Measurements from ENCODE around the gene GBF1.

GBF1 gene

DNA sequence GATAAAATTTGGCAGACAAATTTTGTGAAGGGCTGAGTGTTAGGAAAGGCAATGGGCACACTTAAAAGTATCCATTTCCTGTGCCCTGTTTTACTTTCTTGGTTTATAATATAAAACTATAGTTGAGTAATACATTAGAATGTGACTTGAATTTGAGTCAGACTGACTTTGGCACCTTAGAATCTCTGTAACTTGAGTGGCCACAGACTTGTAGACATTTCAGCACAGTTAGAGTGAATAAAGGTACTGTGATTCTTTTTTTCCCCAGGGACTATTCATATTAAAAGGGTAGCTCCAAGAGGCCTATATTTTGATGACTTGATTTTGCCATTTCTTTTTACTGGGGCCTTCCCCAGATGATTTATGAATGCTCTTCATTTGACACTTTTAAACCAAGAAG lies 22.4 kb downstream of the GBF1 start:
- no peak overlapping the region for H3K4me3 ChIP-seq (ENCODE audit: low read depth, low read length)
- no peak for DNase-seq (ENCODE audit: low read depth)

DNA sequence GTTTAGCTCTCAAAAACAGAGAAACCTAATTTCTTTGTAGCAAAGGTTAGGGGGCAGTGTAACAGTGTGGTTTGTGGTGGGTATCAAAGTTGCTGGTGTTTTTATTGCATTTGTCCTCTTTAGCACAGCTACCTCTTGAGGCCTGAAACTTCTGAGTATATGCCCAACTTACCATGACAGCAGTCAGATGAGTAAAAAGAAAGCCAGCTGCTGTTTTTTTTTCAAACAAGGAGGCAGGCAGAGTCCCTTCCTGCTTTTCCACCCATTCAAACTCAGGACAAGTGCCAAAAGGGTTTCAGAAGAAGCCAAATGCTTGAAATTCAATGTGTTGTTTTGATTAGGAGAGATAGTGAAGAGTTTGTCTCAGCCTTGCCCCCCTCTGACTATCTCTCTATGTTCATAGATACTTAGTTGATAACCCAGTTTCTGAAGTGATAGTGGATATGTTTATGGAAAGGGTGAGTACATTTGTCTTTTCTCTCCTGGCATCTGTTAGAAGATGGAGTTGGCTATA lies 23.1 kb downstream of the GBF1 start:
- TF ChIP-seq, protein P1, sequence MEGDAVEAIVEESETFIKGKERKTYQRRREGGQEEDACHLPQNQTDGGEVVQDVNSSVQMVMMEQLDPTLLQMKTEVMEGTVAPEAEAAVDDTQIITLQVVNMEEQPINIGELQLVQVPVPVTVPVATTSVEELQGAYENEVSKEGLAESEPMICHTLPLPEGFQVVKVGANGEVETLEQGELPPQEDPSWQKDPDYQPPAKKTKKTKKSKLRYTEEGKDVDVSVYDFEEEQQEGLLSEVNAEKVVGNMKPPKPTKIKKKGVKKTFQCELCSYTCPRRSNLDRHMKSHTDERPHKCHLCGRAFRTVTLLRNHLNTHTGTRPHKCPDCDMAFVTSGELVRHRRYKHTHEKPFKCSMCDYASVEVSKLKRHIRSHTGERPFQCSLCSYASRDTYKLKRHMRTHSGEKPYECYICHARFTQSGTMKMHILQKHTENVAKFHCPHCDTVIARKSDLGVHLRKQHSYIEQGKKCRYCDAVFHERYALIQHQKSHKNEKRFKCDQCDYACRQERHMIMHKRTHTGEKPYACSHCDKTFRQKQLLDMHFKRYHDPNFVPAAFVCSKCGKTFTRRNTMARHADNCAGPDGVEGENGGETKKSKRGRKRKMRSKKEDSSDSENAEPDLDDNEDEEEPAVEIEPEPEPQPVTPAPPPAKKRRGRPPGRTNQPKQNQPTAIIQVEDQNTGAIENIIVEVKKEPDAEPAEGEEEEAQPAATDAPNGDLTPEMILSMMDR (IDR thresholded peaks at IDR 0.05; ENCODE audit: low read depth, low read length, missing control alignments), result no peak
- no peak overlapping the region for H3K4me3 ChIP-seq (ENCODE audit: low read depth, low read length)
- no peak for DNase-seq (ENCODE audit: low read depth)

More for the DNA sequence above, 22.4 kb downstream of the GBF1 start:
- TF ChIP-seq, protein P1 (IDR thresholded peaks at IDR 0.05; ENCODE audit: low read depth, low read length, missing control alignments), result no peak

DNA sequence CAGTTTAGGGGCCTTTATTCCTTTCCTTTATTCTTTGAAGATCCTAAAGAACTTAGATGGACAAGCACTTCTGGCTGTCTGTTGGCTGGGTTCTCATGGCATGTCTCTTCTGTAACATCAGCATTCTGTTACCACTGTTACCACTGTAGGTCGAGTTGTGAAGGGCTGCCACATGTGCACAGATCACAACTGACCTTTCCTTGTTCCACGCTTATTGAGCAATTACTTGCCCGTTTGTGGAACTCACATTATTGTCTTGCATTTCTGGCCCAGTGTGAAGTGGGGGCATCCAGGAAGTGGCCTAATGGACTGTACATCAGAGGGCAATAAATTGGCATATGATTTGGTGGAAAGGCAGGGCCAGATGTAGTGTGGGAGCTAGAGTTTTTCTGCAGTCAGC lies 23.7 kb downstream of the GBF1 start:
- H3K4me3 ChIP-seq (ENCODE audit: low read depth, low read length), result no peak overlapping the region
- no peak for DNase-seq (ENCODE audit: low read depth)
- TF ChIP-seq, protein P1 (IDR thresholded peaks at IDR 0.05; ENCODE audit: low read depth, low read length, missing control alignments), result no peak

DNA sequence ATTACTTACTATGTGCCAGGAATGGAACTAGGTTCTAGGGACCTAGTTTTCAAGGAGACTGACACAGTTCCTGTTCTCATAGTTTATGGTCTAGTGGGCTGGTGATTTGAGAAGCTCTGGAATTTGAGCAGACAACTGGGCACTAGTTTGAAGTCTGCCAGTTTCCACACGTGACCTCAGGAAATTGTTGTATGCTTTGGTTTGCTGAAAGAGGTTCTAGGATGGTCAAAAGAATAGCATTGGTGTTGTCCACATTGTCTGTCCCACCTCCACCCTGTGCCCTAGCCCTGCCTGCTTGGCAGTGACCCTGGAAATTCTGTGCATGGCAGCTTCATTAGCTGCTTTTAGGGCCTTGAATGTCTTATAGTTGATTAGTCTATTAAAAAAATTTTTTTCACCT lies 28.7 kb downstream of the GBF1 start:
- no peak overlapping the region for H3K4me3 ChIP-seq (ENCODE audit: low read depth, low read length)
- TF ChIP-seq, protein P1 (IDR thresholded peaks at IDR 0.05; ENCODE audit: low read depth, low read length, missing control alignments), result no peak
- DNase-seq (ENCODE audit: low read depth), result no peak

DNA sequence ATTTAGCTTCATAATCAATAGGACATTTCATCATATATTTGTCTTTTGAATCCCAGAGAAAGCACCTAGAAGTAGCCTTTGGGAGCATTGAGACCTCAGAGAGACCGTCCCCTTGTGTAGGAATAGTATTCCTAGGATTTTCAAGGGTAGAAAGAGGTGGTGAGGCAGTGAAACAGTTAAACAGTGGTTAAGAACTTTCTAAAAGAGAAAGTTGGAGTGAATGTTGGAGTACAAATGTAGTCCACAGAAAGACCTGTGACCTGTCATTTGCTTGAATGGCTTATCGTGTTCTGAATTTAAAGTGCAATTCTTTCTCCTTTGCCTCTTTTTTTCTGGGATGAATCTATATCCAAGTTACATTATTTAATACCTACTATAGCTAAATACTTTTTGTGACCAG lies 30.0 kb downstream of the GBF1 start:
- H3K4me3 ChIP-seq (ENCODE audit: low read depth, low read length), result no peak overlapping the region
- TF ChIP-seq, protein P1 (IDR thresholded peaks at IDR 0.05; ENCODE audit: low read depth, low read length, missing control alignments), result no peak
- DNase-seq (ENCODE audit: low read depth), result no peak

DNA sequence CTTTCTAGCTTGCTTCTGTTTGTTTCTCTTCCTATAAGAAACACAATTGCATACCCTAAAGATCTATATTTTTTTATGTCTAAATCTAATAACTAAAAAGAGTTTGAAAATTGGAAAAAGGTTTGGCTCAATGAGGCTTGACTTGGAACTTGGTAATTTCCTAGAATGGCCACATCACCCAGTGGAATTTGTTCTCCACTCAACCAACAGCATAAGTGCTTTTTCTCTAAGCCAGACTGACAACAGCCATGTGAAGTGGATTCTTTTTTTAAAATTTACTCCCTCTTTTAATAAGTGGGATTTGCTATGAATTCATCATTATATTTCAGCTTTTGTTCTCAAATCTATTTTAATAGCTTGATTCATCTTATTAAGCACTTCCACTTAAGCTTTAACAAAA lies 33.8 kb downstream of the GBF1 start:
- no peak overlapping the region for H3K4me3 ChIP-seq (ENCODE audit: low read depth, low read length)
- TF ChIP-seq, protein P1 (IDR thresholded peaks at IDR 0.05; ENCODE audit: low read depth, low read length, missing control alignments), result no peak
- DNase-seq (ENCODE audit: low read depth), result no peak

DNA sequence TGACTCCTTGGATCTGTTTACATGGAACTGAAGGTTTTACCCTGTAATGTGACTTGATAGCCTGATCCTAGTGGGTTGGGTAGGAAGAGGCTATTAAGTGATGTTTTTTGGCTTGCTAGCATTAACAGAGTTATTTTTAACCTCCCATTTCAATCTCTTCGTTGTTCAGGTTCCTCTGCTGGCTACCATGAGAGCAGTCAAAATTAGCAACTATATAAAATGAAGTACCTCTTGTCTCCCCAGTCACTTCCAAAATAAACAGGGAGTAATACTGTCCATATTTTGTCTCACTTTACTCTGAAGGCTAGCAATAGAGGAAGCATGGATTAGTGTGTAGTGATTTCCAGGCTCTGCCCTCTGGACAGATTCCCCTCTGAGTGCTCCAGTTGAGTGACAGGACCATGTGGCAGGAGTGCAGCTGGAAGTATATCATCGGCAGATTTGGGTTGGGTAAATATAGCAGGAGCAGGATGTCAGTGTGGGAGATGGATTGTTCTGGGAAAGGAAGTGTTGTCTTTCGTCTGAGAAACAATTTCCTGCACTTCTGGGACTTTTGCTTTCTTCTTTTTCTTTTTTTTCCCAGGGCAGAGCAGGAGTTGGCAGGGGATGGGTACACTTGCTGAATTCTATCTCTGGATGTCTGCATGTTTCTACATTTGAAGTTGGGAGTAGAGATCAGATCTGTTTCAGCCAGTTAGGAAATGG lies 35.2 kb downstream of the GBF1 start:
- TF ChIP-seq, protein P1 (IDR thresholded peaks at IDR 0.05; ENCODE audit: low read depth, low read length, missing control alignments), result no peak
- H3K4me3 ChIP-seq (ENCODE audit: low read depth, low read length), result no peak overlapping the region

More for the DNA sequence above, 35.2 kb downstream of the GBF1 start:
- no peak for DNase-seq (ENCODE audit: low read depth)
